ENCODE data around the gene GRK4.
"Not testable (repeated sequence)": the region's sequence is repeated elsewhere in the genome, so short reads cannot be mapped to it uniquely, and the experiment has no call there.

The GRK4 gene

DNA sequence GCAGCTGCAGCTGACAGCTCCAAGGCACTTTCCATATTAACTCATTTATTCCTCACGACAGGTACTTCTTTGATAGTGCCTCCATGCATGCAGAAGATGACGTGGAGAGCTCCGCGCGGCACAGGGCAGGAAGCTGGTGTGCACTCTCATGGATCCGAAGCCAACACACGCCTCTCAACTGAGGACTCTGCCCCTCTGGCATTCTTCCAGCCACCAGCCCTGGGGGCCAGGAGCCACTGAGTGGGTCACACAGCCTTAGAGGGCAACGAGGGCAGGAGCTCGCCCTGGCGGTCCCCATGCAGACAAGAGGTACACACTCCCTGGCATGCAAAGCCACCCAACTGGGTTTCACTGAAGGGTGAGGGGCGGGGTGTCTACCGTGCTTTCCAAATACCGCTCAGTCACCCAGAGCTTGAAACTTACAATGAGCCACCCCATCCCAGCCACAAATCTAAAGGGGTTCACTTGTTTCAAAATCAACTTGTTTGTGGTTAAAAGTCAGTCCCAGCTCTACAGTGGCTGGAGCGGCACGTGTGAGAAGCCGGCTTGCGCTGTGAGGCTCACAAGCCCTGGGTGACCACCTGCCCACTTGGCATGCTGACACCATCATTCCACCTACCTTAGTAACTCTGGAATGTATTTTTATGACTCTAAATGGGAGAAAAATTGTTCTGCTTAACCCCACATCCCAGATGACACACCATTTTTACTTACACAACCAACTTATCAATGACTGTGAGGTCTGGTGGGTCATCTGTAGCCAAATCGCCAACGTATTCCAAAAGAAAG, 16.4 kb upstream of the GRK4 start:
- Histone ChIP-seq H3K9me3 (ENCODE audit: control insufficient read depth, insufficient read depth, low read length) (no peaks in the 10 kb centered on the region), H3K9ac (ENCODE audit: low read depth, low read length) (no peak overlapping the region), H3K27me3 (ENCODE audit: control insufficient read depth, insufficient read depth, low read length) (no peaks in the 10 kb centered on the region), H3K36me3 (ENCODE audit: control insufficient read depth, insufficient read depth, low read length) (peaks cover 74% of the 10 kb centered on the region), H3K4me1 (ENCODE audit: control insufficient read depth, insufficient read depth, low read length) (no peaks in the 10 kb centered on the region), H3K4me3 (ENCODE audit: low read depth, low read length) (no peak overlapping the region)

- no peaks in the 10 kb centered on the region for H3K9me3 ChIP-seq (ENCODE audit: control insufficient read depth, insufficient read depth, low read length)
- no peak overlapping the region for H3K4me3 ChIP-seq (ENCODE audit: low read depth, low read length)
- H3K9ac ChIP-seq (ENCODE audit: low read depth, low read length), result no peak overlapping the region
- H3K4me1 ChIP-seq (ENCODE audit: control insufficient read depth, insufficient read depth, low read length), result no peaks in the 10 kb centered on the region
- H3K27me3 ChIP-seq (ENCODE audit: control insufficient read depth, insufficient read depth, low read length), result no peaks in the 10 kb centered on the region
- peaks cover 75% of the 10 kb centered on the region for H3K36me3 ChIP-seq (ENCODE audit: control insufficient read depth, insufficient read depth, low read length)
Observed at GRCh38 chr4:2947926-2948325, 15.4 kb upstream of the GRK4 start.

- Histone ChIP-seq H3K4me3 (ENCODE audit: low read depth, low read length) (no peak overlapping the region), H3K27me3 (ENCODE audit: control insufficient read depth, insufficient read depth, low read length) (no peaks in the 10 kb centered on the region), H3K36me3 (ENCODE audit: control insufficient read depth, insufficient read depth, low read length) (peaks cover 75% of the 10 kb centered on the region), H3K9me3 (ENCODE audit: control insufficient read depth, insufficient read depth, low read length) (no peaks in the 10 kb centered on the region), H3K4me1 (ENCODE audit: control insufficient read depth, insufficient read depth, low read length) (no peaks in the 10 kb centered on the region), H3K9ac (ENCODE audit: low read depth, low read length) (no peak overlapping the region)
Observed at GRCh38 chr4:2948895-2949781, 14.2 kb upstream of the GRK4 start.

GRCh38 chr4:2949782-2950125, 13.6 kb upstream of the GRK4 start:
- Histone ChIP-seq H3K4me3 (ENCODE audit: low read depth, low read length) (no peak overlapping the region), H3K36me3 (ENCODE audit: control insufficient read depth, insufficient read depth, low read length) (peaks cover 77% of the 10 kb centered on the region)

DNA sequence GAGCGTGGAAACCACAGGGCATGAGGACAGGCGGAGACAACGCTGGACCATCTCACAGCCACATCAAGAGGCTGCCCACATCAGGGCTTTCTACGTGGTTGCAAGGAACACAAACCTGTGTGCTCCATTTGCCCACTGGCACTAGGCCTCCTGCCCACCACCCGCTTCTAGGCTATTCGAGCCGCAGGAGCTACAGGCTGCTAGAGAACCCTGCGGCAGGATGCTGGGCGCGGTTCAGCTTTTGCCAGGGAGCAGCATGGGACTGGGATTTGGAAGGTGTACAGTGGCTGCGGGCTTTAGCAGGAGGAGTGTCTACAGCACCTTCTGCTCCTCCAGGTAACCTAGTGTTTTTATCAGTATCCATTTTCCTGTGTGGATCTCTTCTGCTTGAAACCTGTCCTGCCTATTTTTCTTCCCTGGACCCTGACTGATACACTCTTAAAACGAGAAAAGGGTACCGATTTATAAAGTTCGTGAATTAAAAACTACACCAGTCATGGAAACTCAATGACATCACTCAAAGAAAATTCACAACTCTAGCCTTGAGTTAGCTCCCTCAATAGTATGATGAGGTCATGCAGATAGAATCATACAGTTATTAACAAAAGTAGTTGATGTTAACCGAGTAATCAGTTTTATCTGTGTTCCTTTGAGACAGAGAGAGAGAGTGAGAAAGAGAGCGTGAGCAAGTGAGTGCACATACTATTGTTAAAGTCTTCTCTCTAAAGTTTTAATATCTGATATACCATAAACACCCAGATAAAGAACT, 13.0 kb upstream of the GRK4 start:
- Histone ChIP-seq H3K4me3 (ENCODE audit: low read depth, low read length) (no peak overlapping the region), H3K36me3 (ENCODE audit: control insufficient read depth, insufficient read depth, low read length) (peaks cover 73% of the 10 kb centered on the region), H3K27me3 (ENCODE audit: control insufficient read depth, insufficient read depth, low read length) (no peaks in the 10 kb centered on the region), H3K9ac (ENCODE audit: low read depth, low read length) (no peak overlapping the region), H3K9me3 (ENCODE audit: control insufficient read depth, insufficient read depth, low read length) (no peaks in the 10 kb centered on the region), H3K4me1 (ENCODE audit: control insufficient read depth, insufficient read depth, low read length) (no peaks in the 10 kb centered on the region)

More at GRCh38 chr4:2949782-2950125, 13.6 kb upstream of the GRK4 start:
- H3K27me3 ChIP-seq (ENCODE audit: control insufficient read depth, insufficient read depth, low read length), result no peaks in the 10 kb centered on the region
- H3K9me3 ChIP-seq (ENCODE audit: control insufficient read depth, insufficient read depth, low read length), result no peaks in the 10 kb centered on the region
- H3K4me1 ChIP-seq (ENCODE audit: control insufficient read depth, insufficient read depth, low read length), result no peaks in the 10 kb centered on the region
- no peak overlapping the region for H3K9ac ChIP-seq (ENCODE audit: low read depth, low read length)

GRCh38 chr4:2953496-2953895, 9.9 kb upstream of the GRK4 start:
- H3K4me1 ChIP-seq (ENCODE audit: control insufficient read depth, insufficient read depth, low read length), result no peaks in the 10 kb centered on the region
- H3K4me3 ChIP-seq (ENCODE audit: low read depth, low read length), result no peak overlapping the region
- peaks cover 4% of the 10 kb centered on the region for H3K9me3 ChIP-seq (ENCODE audit: control insufficient read depth, insufficient read depth, low read length)
- no peak overlapping the region for H3K9ac ChIP-seq (ENCODE audit: low read depth, low read length)
- peaks cover 76% of the 10 kb centered on the region for H3K36me3 ChIP-seq (ENCODE audit: control insufficient read depth, insufficient read depth, low read length)
- no peaks in the 10 kb centered on the region for H3K27me3 ChIP-seq (ENCODE audit: control insufficient read depth, insufficient read depth, low read length)

- Histone ChIP-seq H3K4me1 (ENCODE audit: control insufficient read depth, insufficient read depth, low read length) (no peaks in the 10 kb centered on the region), H3K36me3 (ENCODE audit: control insufficient read depth, insufficient read depth, low read length) (peaks cover 71% of the 10 kb centered on the region), H3K9me3 (ENCODE audit: control insufficient read depth, insufficient read depth, low read length) (peaks cover 4% of the 10 kb centered on the region), H3K27me3 (ENCODE audit: control insufficient read depth, insufficient read depth, low read length) (no peaks in the 10 kb centered on the region), H3K9ac (ENCODE audit: low read depth, low read length) (no peak overlapping the region), H3K4me3 (ENCODE audit: low read depth, low read length) (no peak overlapping the region)
Observed at GRCh38 chr4:2954358-2955185, 8.8 kb upstream of the GRK4 start.

- H3K4me1 ChIP-seq (ENCODE audit: control insufficient read depth, insufficient read depth, low read length); H3K27me3 ChIP-seq (ENCODE audit: control insufficient read depth, insufficient read depth, low read length); H3K9ac ChIP-seq (ENCODE audit: low read depth, low read length); H3K4me3 ChIP-seq (ENCODE audit: low read depth, low read length); H3K9me3 ChIP-seq (ENCODE audit: control insufficient read depth, insufficient read depth, low read length): not testable (repeated sequence)
- peaks cover 62% of the 10 kb centered on the region for H3K36me3 ChIP-seq (ENCODE audit: control insufficient read depth, insufficient read depth, low read length)
Observed at GRCh38 chr4:2955186-2956044, 8.0 kb upstream of the GRK4 start.

DNA sequence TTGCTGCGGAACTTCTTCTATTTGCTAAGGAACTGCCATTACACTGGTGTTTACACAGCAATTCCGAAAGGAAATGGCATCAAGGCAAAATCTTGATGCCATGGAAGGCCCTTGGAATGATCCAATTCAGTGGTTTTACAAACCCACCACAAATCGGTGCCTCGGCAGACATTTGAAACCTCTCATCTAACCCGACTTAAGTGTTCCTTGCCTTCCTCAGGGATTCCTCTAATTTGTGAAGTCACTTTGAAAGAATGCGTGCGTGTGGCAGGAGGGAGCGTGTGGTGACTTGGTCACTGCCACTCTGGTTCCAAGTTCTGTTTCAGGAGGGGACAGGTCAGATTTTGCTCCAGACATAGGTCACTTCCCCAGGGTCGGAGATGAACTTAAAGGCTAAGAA, 4.9 kb upstream of the GRK4 start:
- H3K36me3 ChIP-seq (ENCODE audit: control insufficient read depth, insufficient read depth, low read length), result peaks cover 40% of the 10 kb centered on the region
- no peaks in the 10 kb centered on the region for H3K4me1 ChIP-seq (ENCODE audit: control insufficient read depth, insufficient read depth, low read length)

DNA sequence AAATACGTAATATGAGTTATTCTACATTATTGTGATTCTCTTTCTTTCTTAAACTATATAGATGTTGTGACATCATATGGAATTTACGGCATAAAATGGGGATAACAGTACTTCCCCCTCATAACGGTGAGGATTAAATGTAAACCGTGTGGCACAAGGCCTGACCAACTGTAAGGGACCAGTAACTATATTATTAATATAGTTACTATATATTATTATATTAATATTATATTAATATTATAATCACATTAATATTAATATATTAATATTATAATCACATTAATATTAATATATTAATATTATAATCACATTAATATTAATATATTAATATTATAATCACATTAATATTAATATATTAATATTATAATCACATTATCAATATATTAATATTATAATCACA, 2.9 kb upstream of the GRK4 start:
- H3K36me3 ChIP-seq (ENCODE audit: control insufficient read depth, insufficient read depth, low read length), result peaks cover 29% of the 10 kb centered on the region
- H3K27me3 ChIP-seq (ENCODE audit: control insufficient read depth, insufficient read depth, low read length); H3K4me3 ChIP-seq (ENCODE audit: low read depth, low read length); H3K9me3 ChIP-seq (ENCODE audit: control insufficient read depth, insufficient read depth, low read length); H3K4me1 ChIP-seq (ENCODE audit: control insufficient read depth, insufficient read depth, low read length); H3K9ac ChIP-seq (ENCODE audit: low read depth, low read length): not testable (repeated sequence)

More for the DNA sequence above, 4.9 kb upstream of the GRK4 start:
- no peak overlapping the region for H3K9ac ChIP-seq (ENCODE audit: low read depth, low read length)
- no peaks in the 10 kb centered on the region for H3K27me3 ChIP-seq (ENCODE audit: control insufficient read depth, insufficient read depth, low read length)
- no peak overlapping the region for H3K4me3 ChIP-seq (ENCODE audit: low read depth, low read length)
- peaks cover 4% of the 10 kb centered on the region for H3K9me3 ChIP-seq (ENCODE audit: control insufficient read depth, insufficient read depth, low read length)
